HuH-7 (cell line): ENCODE results near the gene RHBDD3.

Source experiments
- DNase-seq: peaks from one replicate; pipeline ENCODE4 v3.0.0; 2011; ENCODE audit warnings: low spot score

The RHBDD3 gene

GRCh38 chr22:29267858-29268510 lies at the start of gene RHBDD3, which contains the start of gene EWSR1:
Gene RHBDD3 (minus strand): TSS chr22:29267981. CDS start chr22:29265626, 2,355 bp downstream.
Gene EWSR1 (plus strand): TSS chr22:29268268. CDS start chr22:29268337, 69 bp downstream.
- peak; percentile 99 for DNase-seq

- no peak for DNase-seq
These were observed 48.5 kb upstream of the RHBDD3 start for GRCh38 chr22:29316141-29316828.

- DNase-seq, result peak; percentile 82
These were observed 47.7 kb upstream of the RHBDD3 start, which contains the start of gene RASL10A for GRCh38 chr22:29315286-29316140. Gene RASL10A (minus strand): TSS chr22:29315697. CDS start chr22:29315246, 451 bp downstream.

DNA sequence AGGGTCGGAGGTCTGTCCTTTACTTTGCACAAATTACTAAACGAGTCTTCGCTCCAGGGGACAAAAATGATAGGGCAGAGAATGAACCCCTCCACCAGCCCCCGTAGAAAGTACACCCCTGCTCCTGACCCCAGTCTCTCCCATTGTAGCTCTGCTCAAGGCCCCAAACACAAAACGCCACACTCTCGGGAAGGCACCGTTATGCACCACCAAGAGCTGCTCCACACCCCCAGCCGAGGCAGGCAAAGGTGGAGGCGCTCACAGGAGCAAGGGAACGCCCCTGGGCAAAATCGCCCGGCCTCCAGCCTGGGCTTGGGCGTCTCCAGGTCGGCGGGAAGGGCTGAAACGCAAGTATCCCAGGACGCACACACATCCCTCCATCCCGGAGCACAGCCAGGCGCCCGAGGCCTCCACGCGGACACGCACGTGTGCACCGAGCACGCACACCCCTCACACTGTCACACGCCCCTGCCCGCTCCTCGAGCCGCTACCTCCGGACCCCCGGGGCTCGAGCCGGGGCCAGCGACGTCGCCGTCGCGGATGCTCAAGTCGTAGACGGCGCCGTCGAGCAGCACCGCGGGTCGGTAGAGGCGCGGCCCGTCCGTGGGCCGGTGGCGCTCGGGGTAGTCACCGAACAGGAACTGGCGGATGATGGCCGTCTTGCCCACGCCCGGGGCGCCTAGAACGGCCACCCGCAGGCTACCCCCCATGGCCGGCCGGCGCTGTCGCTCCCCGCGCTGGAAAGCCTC lies 46.9 kb upstream of the RHBDD3 start:
- DNase-seq, result peak; percentile 84

DNA sequence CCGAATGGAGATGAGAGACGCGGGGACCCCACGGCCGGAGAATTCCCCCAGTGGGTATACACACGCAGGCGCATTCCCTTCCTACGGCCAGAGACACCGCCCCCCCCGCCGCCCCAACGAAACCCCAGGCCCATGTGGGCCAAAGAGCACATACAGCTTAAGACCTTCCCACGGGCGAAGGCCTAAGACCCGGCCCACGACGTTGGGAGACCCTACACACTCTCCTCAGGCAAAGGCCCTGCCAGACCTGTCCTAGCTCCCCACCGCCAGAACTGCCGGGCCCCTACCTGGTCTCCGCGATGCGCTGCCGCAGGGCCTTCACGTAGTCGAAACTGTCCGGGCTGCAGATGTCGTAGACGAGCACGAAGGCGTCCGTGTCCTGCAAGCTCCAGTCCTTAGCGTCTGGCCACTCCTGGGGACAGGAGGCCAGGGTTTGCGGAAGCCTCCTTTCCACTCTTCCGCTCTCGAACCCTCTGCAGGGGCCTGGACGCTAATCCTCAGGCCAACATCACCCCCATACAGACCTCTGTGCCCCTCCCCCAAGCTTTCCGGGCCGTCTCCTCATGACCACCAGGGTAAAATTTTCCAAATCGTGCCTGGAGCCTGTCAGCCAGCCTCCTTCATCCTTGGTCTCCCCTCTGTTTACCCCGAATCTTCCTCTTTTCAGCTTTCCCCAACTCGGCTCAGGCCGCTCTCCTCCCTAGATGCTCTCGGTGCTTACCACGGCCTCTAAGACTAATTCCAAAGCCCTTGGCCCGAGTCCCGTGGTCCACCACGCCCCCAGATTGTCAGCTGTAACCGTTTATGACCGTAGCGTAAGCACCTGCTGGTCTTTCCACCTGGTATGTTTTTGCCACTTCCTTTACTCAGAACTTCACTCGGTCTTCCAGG lies 46.0 kb upstream of the RHBDD3 start:
- DNase-seq, result peak; percentile 79

GRCh38 chr22:29313126-29313575 lies 45.4 kb upstream of the RHBDD3 start:
- no peak for DNase-seq

DNA sequence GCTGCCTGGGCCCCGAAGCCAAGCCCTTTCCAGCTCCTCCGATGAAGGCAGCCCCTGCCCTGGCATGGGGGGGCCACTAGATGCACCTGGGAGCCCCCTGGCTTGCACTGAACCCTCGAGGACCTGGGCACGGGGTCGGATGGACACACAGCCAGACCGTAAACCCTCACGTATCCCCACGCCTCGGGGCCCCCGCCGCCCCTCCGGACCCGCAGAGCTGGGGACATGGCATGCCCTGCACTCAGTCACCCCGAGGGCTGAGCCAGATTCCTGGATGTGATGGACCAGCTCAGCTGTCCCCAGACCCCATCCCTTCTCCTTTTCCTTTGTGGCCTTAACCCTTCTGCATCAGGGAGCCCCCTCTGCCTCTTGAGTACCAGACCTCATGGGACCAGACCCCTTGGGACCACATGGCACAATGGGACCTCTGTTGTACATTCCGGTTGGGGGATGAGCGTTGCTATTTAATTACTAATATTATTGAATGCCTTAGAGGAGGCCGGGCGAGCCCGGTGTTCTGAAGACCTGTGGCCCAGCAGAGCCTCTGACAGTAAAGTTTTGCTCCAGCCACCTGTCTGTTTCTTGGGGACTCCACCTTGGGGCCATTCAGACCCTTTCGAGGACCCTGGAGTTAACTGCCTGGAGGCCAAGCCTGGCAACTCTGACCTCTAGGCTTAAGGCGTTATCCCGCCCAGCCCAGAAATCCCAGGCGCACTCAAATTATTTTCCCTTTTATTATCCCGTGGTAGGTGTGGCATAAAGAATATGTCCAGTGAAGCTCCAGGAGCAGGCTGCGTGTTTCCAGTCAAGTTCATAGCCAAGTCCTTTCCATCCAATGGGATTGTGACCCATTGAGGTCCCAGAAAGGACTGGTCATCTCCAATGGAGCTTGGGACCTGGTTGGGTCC lies 44.7 kb upstream of the RHBDD3 start:
- DNase-seq, result no peak

GRCh38 chr22:29311464-29312217 lies 43.9 kb upstream of the RHBDD3 start:
- no peak for DNase-seq

DNA sequence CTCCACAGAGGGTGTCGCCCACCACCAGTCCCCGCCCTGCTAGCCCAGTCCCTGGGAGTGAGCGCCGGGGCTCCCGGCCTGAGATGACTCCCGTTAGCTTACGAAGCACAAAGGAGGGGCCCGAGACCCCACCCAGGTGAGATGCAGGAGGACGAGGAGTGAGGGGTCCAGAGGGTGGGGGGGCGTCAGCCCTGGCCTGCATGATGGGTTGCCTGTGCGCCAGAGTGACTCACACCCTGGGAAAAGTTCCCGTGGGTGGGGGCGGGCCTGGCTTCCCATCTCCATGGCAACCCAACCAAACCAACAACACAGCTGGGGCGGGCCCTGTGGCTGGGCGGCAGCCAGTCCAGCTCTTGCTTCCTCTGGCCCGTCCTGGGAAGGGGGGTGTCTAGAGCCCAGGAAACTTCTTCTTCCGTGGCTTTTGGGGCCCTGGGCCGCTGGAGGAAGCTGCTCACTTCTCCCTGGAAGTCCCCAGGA lies 43.1 kb upstream of the RHBDD3 start:
- DNase-seq, result peak; percentile 80

- peak; percentile 17 for DNase-seq
These were observed 42.5 kb upstream of the RHBDD3 start for GRCh38 chr22:29310065-29310862.

DNA sequence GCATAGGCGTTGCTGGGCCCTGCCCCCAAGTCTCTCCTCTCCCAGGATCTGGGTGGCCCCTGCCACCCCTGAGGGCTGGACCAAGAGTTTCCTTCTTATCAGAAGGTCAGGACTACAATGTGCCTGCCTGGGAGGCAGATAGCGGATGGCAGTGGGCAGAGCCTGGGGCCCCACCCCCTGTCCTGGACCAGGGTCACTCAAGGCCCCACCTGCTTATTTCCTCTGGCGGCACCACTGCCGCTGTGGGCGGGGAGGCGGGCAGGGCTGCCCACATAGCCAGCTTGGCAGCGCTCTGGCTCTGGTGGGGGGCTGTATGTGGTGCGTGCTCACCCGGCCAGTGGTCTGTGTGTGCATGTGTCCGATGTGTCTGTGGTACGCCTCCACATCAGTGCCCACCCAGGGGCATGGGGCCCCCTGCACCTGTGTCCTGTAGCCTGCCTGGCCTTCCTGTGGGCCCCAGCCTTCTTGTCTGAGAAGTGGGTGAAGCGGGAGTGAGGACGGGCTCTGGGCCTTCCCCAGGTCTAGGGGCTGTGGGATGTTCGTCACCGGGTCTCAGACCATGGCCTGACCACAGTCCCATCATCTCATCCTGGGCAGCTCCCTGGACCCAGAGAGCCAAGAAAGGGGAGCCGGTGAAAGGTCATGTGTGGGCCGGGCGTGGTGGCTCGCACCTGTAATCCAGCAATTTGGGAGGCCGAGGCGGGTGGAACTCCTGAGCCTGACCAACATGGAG lies 41.7 kb upstream of the RHBDD3 start:
- peak; percentile 51 for DNase-seq

- DNase-seq, result peak; percentile 40
These were observed 41.0 kb upstream of the RHBDD3 start for GRCh38 chr22:29308791-29309262.

- no peak for DNase-seq
These were observed 40.5 kb upstream of the RHBDD3 start for GRCh38 chr22:29308148-29308790.

DNA sequence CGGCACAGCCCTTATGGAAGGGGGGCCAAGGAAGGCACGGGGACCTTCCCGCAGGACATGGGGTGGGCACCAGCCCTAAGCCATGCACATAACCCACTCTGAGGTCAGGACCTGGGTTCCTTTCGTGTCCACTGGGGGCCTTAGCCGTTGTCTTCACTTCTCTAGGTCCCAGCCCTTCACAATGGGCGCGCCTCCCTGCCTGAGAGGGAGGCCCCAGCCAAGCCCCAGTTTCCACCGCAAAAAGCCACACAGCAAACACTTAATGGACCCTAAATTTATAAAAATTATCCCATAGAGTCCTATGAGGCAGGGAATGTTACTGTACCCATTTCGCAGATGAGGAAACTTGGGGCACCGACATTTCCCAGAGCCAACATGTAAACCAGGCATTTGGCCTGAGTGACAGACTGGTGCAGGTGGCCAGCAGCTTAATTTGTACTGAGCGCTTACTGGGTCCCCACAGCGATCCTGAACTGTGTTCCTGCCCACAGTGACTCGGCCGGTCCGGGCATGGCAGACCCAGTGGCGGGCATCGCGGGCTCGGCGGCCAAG lies 39.9 kb upstream of the RHBDD3 start:
- DNase-seq, result peak; percentile 75

- peak; percentile 98 for DNase-seq
These were observed 39.2 kb upstream of the RHBDD3 start for GRCh38 chr22:29306835-29307595.
